NCI-H1105 treated with DMSO at 0.1 percent for 48 hours (cell line): ENCODE results near the gene CDK14.
A peak's percentile ranks its signal among the peaks of the same experiment; 100 is the strongest.

Source experiments
- DNase-seq: peaks from one replicate; lab custom pipeline; 2025; lab: John Stamatoyannopoulos, UW

Gene CDK14

GRCh38 chr7:90595801-90596670 lies at the start of gene CDK14:
Gene CDK14, plus strand, starts transcription at chr7:90596321. Its CDS starts 307 bp downstream, at chr7:90596628.
- peak; percentile 64 for DNase-seq

GRCh38 chr7:90551036-90551435 lies 45.1 kb upstream of the CDK14 start:
- no peak for DNase-seq

GRCh38 chr7:90552521-90552920 lies 43.6 kb upstream of the CDK14 start:
- DNase-seq, result peak; percentile 7

- DNase-seq, result no peak
Measured at GRCh38 chr7:90560730-90561129, 35.4 kb upstream of the CDK14 start.

GRCh38 chr7:90563286-90563685 lies 32.8 kb upstream of the CDK14 start:
- DNase-seq, result no peak

GRCh38 chr7:90564455-90564854 lies 31.7 kb upstream of the CDK14 start:
- no peak for DNase-seq

- no peak for DNase-seq
Measured at GRCh38 chr7:90568213-90568612, 27.9 kb upstream of the CDK14 start.

GRCh38 chr7:90569368-90569767 lies 26.8 kb upstream of the CDK14 start:
- DNase-seq, result no peak

- no peak for DNase-seq
Measured at GRCh38 chr7:90570373-90570959, 25.7 kb upstream of the CDK14 start.

GRCh38 chr7:90574146-90574819 lies 21.8 kb upstream of the CDK14 start:
- DNase-seq, result no peak

- no peak for DNase-seq
Measured at GRCh38 chr7:90574820-90575187, 21.3 kb upstream of the CDK14 start.

GRCh38 chr7:90579181-90579688 lies 16.9 kb upstream of the CDK14 start:
- DNase-seq, result no peak

GRCh38 chr7:90580051-90580450 lies 16.1 kb upstream of the CDK14 start:
- no peak for DNase-seq

- DNase-seq, result no peak
Measured at GRCh38 chr7:90582164-90582563, 14.0 kb upstream of the CDK14 start.

GRCh38 chr7:90584378-90584777 lies 11.7 kb upstream of the CDK14 start:
- DNase-seq, result no peak

GRCh38 chr7:90586091-90586490 lies 10.0 kb upstream of the CDK14 start:
- no peak for DNase-seq

GRCh38 chr7:90587766-90588165 lies 8.4 kb upstream of the CDK14 start:
- no peak for DNase-seq

GRCh38 chr7:90592033-90592432 lies 4.1 kb upstream of the CDK14 start:
- DNase-seq, result no peak

GRCh38 chr7:90593205-90593604 lies 2.9 kb upstream of the CDK14 start:
- no peak for DNase-seq

GRCh38 chr7:90594751-90595317 lies 1.3 kb upstream of the CDK14 start:
- no peak for DNase-seq

- no peak for DNase-seq
Measured at GRCh38 chr7:90595342-90595800, 750 bp upstream of the CDK14 start.
